Muscle layer of duodenum (tissue), 2 donors: ENCODE results near the gene GRID2IP.
"Not testable (repeated sequence)": the region's sequence is repeated elsewhere in the genome, so short reads cannot be mapped to it uniquely, and the experiment has no call there.

Source experiments
- H3K27ac ChIP-seq: one replicate; pipeline ENCODE4 v1.7.0; 2013; ENCODE audit warnings: mild to moderate bottlenecking, low read length
- H3K27me3 ChIP-seq: one replicate; pipeline ENCODE4 v1.7.0; 2013; ENCODE audit warnings: low read depth, mild to moderate bottlenecking, control low read depth, low read length
- H3K36me3 ChIP-seq, 2 donors: one replicate each; pipeline ENCODE4 v1.7.0; 2013; ENCODE audit warnings: low read length in 2 of 2, control low read depth in 1 of 2, mild to moderate bottlenecking in 1 of 2; ENCODE audit not compliant: insufficient read depth in 2 of 2, control insufficient read depth in 1 of 2
- H3K4me1 ChIP-seq, 2 donors: one replicate each; pipeline ENCODE4 v1.7.0; 2013; ENCODE audit warnings: low read length in 2 of 2, mild to moderate bottlenecking in 2 of 2, control low read depth in 1 of 2, moderate library complexity in 1 of 2; ENCODE audit not compliant: insufficient read depth in 2 of 2, control insufficient read depth in 1 of 2
- H3K4me3 ChIP-seq, 2 donors: one replicate each; pipeline ENCODE4 v1.7.0; 2013; ENCODE audit warnings: low read length in 2 of 2, low read depth in 1 of 2, mild to moderate bottlenecking in 1 of 2
- H3K9me3 ChIP-seq, 2 donors: one replicate each; pipeline ENCODE4 v1.7.0; 2013; ENCODE audit warnings: low read length in 2 of 2, control low read depth in 1 of 2, mild to moderate bottlenecking in 1 of 2; ENCODE audit not compliant: control insufficient read depth in 1 of 2
- donor health status: healthy.

The GRID2IP gene

DNA sequence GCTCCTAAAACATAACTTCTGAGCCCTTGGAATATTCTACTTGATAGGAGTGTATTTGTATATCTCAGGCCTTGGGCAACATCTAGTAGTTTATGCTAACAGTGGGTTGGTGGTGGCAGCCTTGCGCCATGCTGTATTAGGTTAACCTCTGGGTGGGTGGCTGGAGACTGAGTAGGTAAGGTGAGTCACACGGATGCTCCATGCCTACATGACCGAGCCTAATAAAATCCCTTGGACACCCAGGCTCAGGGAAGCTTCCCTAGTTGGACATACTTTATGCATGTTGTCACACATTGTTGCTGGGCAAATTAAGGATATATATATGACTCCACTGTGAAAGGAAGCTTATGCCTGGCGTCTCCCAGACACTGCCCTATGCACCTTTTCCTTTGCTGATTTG is 97.5 kb downstream of the GRID2IP start:
- H3K4me3 ChIP-seq = no peak overlapping the region
- H3K9me3 ChIP-seq = no peaks in the 10 kb centered on the region
- no peaks in the 10 kb centered on the region for H3K27me3 ChIP-seq
- H3K4me1 ChIP-seq = no peaks in the 10 kb centered on the region
- H3K27ac ChIP-seq = no peak overlapping the region
- no peaks in the 10 kb centered on the region for H3K36me3 ChIP-seq

GRCh38 chr7:6451224-6451705 is 100.0 kb downstream of the GRID2IP start:
- H3K4me1 ChIP-seq = peaks cover 0 to 7% of the 10 kb centered on the region in 2 donors

DNA sequence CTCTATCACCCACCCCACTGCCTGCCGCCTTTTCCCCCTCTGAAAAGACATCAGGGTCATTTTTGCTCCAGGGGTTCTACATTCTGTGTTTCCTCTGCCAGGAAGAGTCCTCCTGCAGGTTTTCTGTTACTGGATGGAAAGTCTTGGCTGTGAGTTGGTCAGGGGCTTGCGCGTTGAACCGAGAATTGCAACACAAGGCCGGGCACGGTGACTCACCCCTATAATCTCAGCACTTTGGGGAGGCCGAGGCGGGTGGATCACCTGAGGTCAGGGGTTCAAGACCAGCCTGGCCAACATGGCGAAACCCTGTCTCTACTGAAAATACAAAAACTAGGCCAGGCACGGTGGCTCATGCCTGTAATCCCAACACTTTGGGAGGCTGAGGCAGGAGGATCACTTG is 100.7 kb downstream of the GRID2IP start:
- not testable (repeated sequence) for H3K4me1 ChIP-seq, H3K36me3 ChIP-seq, H3K27me3 ChIP-seq, H3K9me3 ChIP-seq, H3K27ac ChIP-seq, H3K4me3 ChIP-seq

More at GRCh38 chr7:6451224-6451705, 100.0 kb downstream of the GRID2IP start:
- H3K27ac ChIP-seq = no peak overlapping the region
- no peak overlapping the region for H3K4me3 ChIP-seq
- peaks cover 0 to 7% of the 10 kb centered on the region in 2 donors for H3K36me3 ChIP-seq
- no peaks in the 10 kb centered on the region for H3K9me3 ChIP-seq
- no peaks in the 10 kb centered on the region for H3K27me3 ChIP-seq

DNA sequence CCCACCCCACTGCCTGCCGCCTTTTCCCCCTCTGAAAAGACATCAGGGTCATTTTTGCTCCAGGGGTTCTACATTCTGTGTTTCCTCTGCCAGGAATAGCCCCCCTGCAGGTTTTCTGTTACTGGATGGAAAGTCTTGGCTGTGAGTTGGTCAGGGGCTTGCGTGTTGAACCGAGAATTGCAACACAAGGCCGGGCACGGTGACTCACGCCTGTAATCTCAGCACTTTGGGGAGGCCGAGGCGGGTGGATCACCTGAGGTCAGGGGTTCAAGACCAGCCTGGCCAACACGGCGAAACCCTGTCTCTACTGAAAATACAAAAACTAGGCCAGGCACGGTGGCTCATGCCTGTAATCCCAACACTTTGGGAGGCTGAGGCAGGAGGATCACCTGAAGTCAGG is 101.4 kb downstream of the GRID2IP start:
- H3K36me3 ChIP-seq = peaks cover 8 to 16% of the 10 kb centered on the region in 2 donors
- not testable (repeated sequence) for H3K4me3 ChIP-seq, H3K4me1 ChIP-seq, H3K27ac ChIP-seq, H3K27me3 ChIP-seq, H3K9me3 ChIP-seq

DNA sequence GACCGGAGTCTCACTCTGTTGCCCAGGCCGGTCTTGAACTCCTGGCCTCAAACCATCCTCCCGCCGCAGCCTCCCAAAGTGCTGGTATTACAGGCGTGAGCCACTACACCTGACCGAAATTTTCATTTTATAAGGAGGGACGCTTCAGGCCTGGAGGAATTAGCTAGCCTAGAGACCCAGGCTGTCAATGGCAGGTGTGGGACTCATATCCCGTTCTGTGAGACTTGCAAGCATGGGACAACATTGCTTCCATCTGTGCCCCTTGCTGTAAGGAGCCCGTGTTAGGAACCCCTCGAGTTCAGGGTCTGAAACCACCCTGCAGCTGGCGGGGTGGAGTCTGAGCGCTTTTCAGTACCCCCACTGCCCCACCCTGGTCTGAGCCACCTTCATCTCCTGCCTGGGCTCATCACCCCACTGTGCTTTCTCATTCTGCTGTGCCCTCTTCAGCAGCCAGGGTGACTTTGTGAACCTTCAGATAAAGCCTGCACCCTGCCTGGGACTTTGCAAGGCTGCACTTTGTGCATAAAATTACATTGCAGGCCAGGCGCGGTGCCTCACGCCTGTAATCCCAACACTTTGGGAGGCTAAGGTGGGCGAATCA is 102.2 kb downstream of the GRID2IP start:
- Histone ChIP-seq H3K27ac (no peak overlapping the region), H3K27me3 (no peaks in the 10 kb centered on the region), H3K9me3 (no peaks in the 10 kb centered on the region), H3K36me3 (peaks cover 11 to 22% of the 10 kb centered on the region in 2 donors), H3K4me1 (peaks cover 0 to 7% of the 10 kb centered on the region in 2 donors), H3K4me3 (no peak overlapping the region)

DNA sequence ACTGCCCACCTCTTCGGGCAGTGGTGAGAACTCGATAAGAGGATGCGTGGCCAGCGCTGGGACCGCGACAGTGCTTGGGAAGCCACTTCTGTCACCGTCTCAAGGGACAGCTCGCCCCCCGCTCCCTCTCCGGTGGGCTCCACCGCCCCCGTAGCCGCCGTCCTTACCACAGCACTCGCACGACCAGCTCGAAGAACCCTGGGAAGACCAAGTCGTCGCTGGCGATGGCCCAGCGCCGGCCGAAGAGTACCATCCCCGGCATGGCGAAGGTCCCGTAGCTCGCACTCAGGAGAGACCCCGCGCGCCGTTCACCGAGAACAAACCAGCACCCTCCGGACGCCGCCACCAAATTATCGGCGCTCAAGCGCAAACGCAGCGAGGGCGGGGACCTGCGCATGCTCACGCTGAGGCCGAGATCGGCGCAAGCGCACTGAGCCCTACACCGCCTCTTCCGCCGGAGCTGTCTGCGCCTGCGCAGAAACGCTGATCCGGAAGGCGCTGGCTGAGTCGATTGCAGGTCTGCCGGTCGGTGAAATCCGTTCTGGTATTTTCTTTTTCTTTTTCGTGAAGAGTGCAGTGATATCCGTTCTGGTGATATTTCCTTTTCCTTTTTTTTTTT is 103.6 kb downstream of the GRID2IP start, which contains the start of gene DAGLB:
Gene DAGLB (minus strand): TSS at position 374 of the 619 bp plus-strand sequence. CDS start 112 bp downstream, at position 262.
- peaks cover 0 to 7% of the 10 kb centered on the region in 2 donors for H3K4me1 ChIP-seq
- H3K4me3 ChIP-seq = peak within 1 kb of the TSS; percentile 87 to 98
- H3K27me3 ChIP-seq = no peaks in the 10 kb centered on the region
- H3K36me3 ChIP-seq = peaks cover 15 to 29% of the 10 kb centered on the region in 2 donors
- H3K27ac ChIP-seq = peak within 1 kb of the TSS; percentile 84
- no peaks in the 10 kb centered on the region for H3K9me3 ChIP-seq
